Gastroesophageal sphincter (tissue), 3 donors: ENCODE results near the gene IKZF2.

ENCODE experiments used
- POLR2A ChIP-seq, 2 donors: fragments of 450-650 bp; IDR thresholded peaks; one replicate each; pipeline ENCODE4 v1.6.1; 2017; ENCODE audit warnings: antibody characterized with exemption in 2 of 2, mild to moderate bottlenecking in 2 of 2, moderate library complexity in 1 of 2
- POLR2AphosphoS5 ChIP-seq: sonication (generic); formaldehyde crosslinking; IDR thresholded peaks from one replicate; pipeline ENCODE4 v1.6.1; 2017; ENCODE audit warnings: antibody characterized with exemption
- TF ChIP-seq, protein P1 (sequence below), 4 experiments: fragments of 200-600 bp in 2 of 4; fragments of 450-650 bp in 2 of 4; sonication (generic) in 1 of 4; IDR thresholded peaks; one replicate each; pipeline ENCODE4 v1.5.1; 2017 to 2019; ENCODE audit warnings: antibody characterized with exemption in 4 of 4, mild to moderate bottlenecking in 2 of 4, moderate library complexity in 2 of 4

DNA sequence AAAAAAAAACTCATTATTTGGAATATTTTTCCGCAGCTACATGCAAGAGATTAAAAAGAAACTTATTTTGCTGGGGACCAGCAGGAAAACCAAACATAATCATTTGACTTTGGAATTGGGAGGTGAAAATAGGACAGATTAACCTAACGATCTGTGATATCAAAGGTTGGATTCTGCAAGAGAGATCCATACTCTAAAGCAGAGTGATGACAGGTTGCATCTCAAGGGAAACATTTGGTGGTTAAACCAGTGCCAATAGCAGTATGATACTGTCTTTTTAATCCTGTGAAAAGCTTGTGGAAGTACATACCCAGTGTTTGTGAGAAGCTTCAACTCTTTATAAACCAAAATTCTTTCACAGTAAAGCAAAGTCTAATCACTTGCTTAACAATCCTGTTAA is 5.3 kb upstream of the IKZF2 start:
- TF ChIP-seq, protein P1, sequence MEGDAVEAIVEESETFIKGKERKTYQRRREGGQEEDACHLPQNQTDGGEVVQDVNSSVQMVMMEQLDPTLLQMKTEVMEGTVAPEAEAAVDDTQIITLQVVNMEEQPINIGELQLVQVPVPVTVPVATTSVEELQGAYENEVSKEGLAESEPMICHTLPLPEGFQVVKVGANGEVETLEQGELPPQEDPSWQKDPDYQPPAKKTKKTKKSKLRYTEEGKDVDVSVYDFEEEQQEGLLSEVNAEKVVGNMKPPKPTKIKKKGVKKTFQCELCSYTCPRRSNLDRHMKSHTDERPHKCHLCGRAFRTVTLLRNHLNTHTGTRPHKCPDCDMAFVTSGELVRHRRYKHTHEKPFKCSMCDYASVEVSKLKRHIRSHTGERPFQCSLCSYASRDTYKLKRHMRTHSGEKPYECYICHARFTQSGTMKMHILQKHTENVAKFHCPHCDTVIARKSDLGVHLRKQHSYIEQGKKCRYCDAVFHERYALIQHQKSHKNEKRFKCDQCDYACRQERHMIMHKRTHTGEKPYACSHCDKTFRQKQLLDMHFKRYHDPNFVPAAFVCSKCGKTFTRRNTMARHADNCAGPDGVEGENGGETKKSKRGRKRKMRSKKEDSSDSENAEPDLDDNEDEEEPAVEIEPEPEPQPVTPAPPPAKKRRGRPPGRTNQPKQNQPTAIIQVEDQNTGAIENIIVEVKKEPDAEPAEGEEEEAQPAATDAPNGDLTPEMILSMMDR (IDR thresholded peaks at IDR 0.05) = no peak
- TF ChIP-seq POLR2A (IDR thresholded peaks at IDR 0.05) (no peak), POLR2AphosphoS5 (no peak)
